Heart right ventricle (tissue), 16 donors: Measurements from ENCODE around the gene PPFIA1. TPM values are rescaled to one million over a fixed set of nuclear protein-coding genes. Genes with fewer than 3 reads are reported as not detected.
A peak's percentile ranks its signal among the peaks of the same experiment; 100 is the strongest.

Source experiments
- ATAC-seq, 8 donors: fragments of 200-7000 bp; cut with Tn5 transposase; one replicate each; pipeline ENCODE4 v1.9.1; 2020; ENCODE audit warnings: mild to moderate bottlenecking in 8 of 8, moderate library complexity in 8 of 8, moderate number of reproducible peaks in 1 of 8
- DNase-seq, 2 donors: peaks; one replicate each; pipeline ENCODE4 v3.0.0-alpha.2; 2020
- H3K27ac ChIP-seq, 10 donors: fragments of 200-600 bp; sonication (generic) in 2 of 10; one replicate each; pipeline versions ENCODE4 v1.5.0 to v1.8.0; 2020 to 2022; ENCODE audit warnings: mild to moderate bottlenecking in 3 of 10
- H3K27me3 ChIP-seq, 7 donors: fragments of 200-600 bp; one replicate each; pipeline ENCODE4 v1.8.0; 2021 to 2022; ENCODE audit warnings: mild to moderate bottlenecking in 2 of 7
- H3K36me3 ChIP-seq, 9 donors: fragments of 200-600 bp; sonication (generic) in 1 of 9; one replicate each; pipeline versions ENCODE4 v1.5.0 to v1.8.0; 2020 to 2022; ENCODE audit warnings: mild to moderate bottlenecking in 2 of 9
- H3K4me1 ChIP-seq, 9 donors: fragments of 200-600 bp; sonication (generic) in 1 of 9; one replicate each; pipeline versions ENCODE4 v1.5.0 to v1.8.0; 2020 to 2022; ENCODE audit warnings: mild to moderate bottlenecking in 4 of 9
- H3K4me3 ChIP-seq, 10 donors: fragments of 200-600 bp; sonication (generic) in 2 of 10; one replicate each; pipeline versions ENCODE4 v1.5.0 to v1.8.0; 2020 to 2022; ENCODE audit warnings: mild to moderate bottlenecking in 7 of 10, moderate library complexity in 2 of 10
- H3K9me3 ChIP-seq, 11 donors: fragments of 200-600 bp in 10 of 11; sonication (generic) in 2 of 11; one replicate each; pipeline versions ENCODE4 v1.5.0 to v1.8.0; 2013 to 2022; ENCODE audit warnings: mild to moderate bottlenecking in 2 of 11, control low read depth in 1 of 11, moderate library complexity in 1 of 11
- WGBS, 2 donors: extraction: QIAGEN DNeasy Blood & Tissue Kit; methylation state at CpG; one replicate each; pipeline ENCODE4 v1.1.7; 2013; ENCODE audit warnings: inconsistent platforms in 1 of 2; 5-methylcytosine and 5-hydroxymethylcytosine counted together
- intact Hi-C, 10 donors: fragments of 100-400 bp; cut with DNase I; formaldehyde crosslinking; loops; one replicate each; pipeline versions ENCODE4 v1.11.1 to v1.14.2; 2022
- polyA plus RNA-seq, 2 donors: library from polyadenylated mRNA; stranded (reverse); fragments of 200-250 nt; gene quantifications; one replicate each; pipeline ENCODE4 v1.2.3, GENCODE V29; 2013
- total RNA-seq, 10 donors: library from RNA; stranded (reverse); fragmentation: NEBNext Ultra II Directional in 3 of 10; extraction: Animal tissue kit (Norgen Biotek cat#: 25700) in 3 of 10; gene quantifications; one replicate each; pipeline versions ENCODE4 v1.2.1 to v1.2.4, GENCODE V29; 2021 to 2023
- TF ChIP-seq, protein P1 (sequence below), 9 donors: fragments of 200-600 bp; sonication (generic) in 2 of 9; IDR thresholded peaks; one replicate each; pipeline versions ENCODE4 v1.5.0 to v1.8.0; 2021 to 2022; ENCODE audit warnings: antibody characterized with exemption in 9 of 9, mild to moderate bottlenecking in 5 of 9, moderate library complexity in 1 of 9
- donor health status: Arrhythmogenic right ventricular cardiomyopathy.
- donor health status: ischemic (EF 13 %, LVEDD 7.1; RV severe dilation, severe dysfunction).
- donor health status: healthy with polysubstance abuse.
- donor health status: DM: no; HTN: yes; CAD: no.
- donor health status: DM: no; HTN: no; CAD: no.
- donor health status: ischemic (EF 25% LVEDD 6.9; RV normal size, moderate dysfunction).
- donor health status: ischemic (EF 25% LVEDD 5.7; RV mildly dilated, moderate dysfunction).
- donor health status: healthy.
- donor health status: DM: yes; HTN: yes; CAD: no.
- donor health status: Ischemic cardiomyopathy.
- donor health status: ischemic (EF 35%, LVEDD 5.7; RV mildly dilated, moderate dysfunction).
- donor health status: nonischemic (EF 11% LVEDD 7.7; RV severe dilation, severe dysfunction).
- donor health status: DM: yes; HTN: yes; CAD: no.
- donor health status: PGD.
- donor health status: ischemic (EF 29% LVEDD 5.4; RV normal size, mild dysfunction).
- donor health status: nonischemic (EF 23%, LVEDD 6.1; RV moderate dilation, normal function).

The PPFIA1 gene
- total and polyA plus RNA-seq, 12 donors = 14.0 to 57.2 (median 39.0) TPM

DNA sequence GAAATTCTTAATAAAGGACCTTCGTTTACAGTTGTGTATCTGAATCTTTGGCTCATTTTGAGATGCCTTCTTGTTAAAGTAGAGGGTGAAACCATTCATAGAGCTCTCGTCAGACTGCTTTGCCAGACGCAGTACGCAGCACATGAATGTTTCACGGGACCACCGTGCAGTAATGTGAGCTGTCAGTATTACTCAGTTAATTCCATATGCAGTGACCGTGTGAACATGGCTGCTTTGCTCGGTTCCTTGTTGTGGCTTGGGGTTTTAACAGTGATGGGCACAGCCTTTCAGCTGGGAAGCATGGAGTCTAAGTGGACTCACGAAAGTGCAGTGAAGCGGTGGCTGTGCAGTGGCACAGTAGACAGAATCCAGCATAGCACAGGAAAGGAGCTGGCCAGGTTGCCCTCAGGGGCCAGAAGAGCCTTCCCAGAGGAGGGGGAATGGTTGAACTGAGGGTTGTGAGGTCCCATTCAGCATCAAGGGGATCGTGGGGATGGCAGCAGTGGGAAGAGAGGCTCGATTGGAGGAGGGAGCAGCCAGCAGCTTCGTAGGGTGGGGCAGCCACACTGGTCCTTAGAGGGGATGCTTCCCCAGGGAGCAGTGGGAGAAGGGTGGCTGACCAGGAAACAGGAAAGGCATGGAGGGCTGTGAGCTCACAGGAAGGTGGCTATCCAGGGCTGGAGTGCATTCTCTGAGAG is 31.4 kb downstream of the PPFIA1 start:
- no peak for DNase-seq

DNA sequence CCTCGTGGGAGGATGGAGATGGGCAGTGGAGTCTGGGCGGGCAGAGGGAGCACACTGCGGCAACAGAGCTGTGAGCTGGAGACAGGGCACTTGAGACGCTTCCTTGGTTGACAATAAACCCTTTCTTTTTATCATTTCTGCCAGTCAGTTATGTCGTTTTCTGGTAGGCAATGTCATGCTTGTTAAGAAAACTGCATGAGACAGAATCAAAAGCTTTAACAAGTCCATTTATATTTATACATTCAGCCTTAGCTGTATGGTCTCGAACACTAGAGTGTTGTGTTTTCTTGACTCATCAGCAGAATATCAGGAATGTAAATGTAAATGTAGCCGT is 31.9 kb downstream of the PPFIA1 start:
- Histone ChIP-seq H3K27me3 (no peaks in the 10 kb centered on the region), H3K27ac (peak overlapping the region in 1 of 10 donors; percentile 7), H3K9me3 (no peaks in the 10 kb centered on the region), H3K4me3 (no peak overlapping the region), H3K36me3 (peaks cover 0 to 34% (median 0%) of the 10 kb centered on the region in 9 donors), H3K4me1 (peaks cover 0 to 32% (median 8%) of the 10 kb centered on the region in 9 donors)
- TF ChIP-seq, protein P1, sequence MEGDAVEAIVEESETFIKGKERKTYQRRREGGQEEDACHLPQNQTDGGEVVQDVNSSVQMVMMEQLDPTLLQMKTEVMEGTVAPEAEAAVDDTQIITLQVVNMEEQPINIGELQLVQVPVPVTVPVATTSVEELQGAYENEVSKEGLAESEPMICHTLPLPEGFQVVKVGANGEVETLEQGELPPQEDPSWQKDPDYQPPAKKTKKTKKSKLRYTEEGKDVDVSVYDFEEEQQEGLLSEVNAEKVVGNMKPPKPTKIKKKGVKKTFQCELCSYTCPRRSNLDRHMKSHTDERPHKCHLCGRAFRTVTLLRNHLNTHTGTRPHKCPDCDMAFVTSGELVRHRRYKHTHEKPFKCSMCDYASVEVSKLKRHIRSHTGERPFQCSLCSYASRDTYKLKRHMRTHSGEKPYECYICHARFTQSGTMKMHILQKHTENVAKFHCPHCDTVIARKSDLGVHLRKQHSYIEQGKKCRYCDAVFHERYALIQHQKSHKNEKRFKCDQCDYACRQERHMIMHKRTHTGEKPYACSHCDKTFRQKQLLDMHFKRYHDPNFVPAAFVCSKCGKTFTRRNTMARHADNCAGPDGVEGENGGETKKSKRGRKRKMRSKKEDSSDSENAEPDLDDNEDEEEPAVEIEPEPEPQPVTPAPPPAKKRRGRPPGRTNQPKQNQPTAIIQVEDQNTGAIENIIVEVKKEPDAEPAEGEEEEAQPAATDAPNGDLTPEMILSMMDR (IDR thresholded peaks at IDR 0.05) = no peak
- ATAC-seq (no peak), DNase-seq (no peak)
- intact Hi-C loops = no loop called here
- WGBS, 2 donors = 77% methylated on average over 7 of the region's 7 CpGs

More for the DNA sequence above, 31.4 kb downstream of the PPFIA1 start:
- peaks cover 0 to 34% (median 0%) of the 10 kb centered on the region in 9 donors for H3K36me3 ChIP-seq
- peak in 3 of 8 donors; percentile 21 to 38 (median 24) for ATAC-seq
- H3K9me3 ChIP-seq = no peaks in the 10 kb centered on the region
- TF ChIP-seq, protein P1 (IDR thresholded peaks at IDR 0.05) = no peak
- H3K27ac ChIP-seq = peak overlapping the region in 1 of 10 donors; percentile 7
- WGBS, 2 donors = 88 to 90% methylated on average over 13 of the region's 13 CpGs
- H3K4me3 ChIP-seq = no peak overlapping the region
- peaks cover 0 to 27% (median 5%) of the 10 kb centered on the region in 9 donors for H3K4me1 ChIP-seq
- H3K27me3 ChIP-seq = no peaks in the 10 kb centered on the region
- intact Hi-C loops = no loop called here

- Histone ChIP-seq H3K4me1 (peaks cover 0 to 38% (median 9%) of the 10 kb centered on the region in 9 donors), H3K27me3 (no peaks in the 10 kb centered on the region), H3K36me3 (peaks cover 0 to 34% (median 0%) of the 10 kb centered on the region in 9 donors), H3K4me3 (no peak overlapping the region), H3K27ac (no peak overlapping the region), H3K9me3 (no peaks in the 10 kb centered on the region)
- intact Hi-C loops = no loop called here
- ATAC-seq (peak in 2 of 8 donors; percentile 16 to 76), DNase-seq (no peak)
- TF ChIP-seq, protein P1 (IDR thresholded peaks at IDR 0.05) = no peak
- WGBS, 2 donors = 73 to 77% methylated on average over 13 of the region's 13 CpGs
These were observed 32.6 kb downstream of the PPFIA1 start for GRCh38 chr11:70303070-70303469.

DNA sequence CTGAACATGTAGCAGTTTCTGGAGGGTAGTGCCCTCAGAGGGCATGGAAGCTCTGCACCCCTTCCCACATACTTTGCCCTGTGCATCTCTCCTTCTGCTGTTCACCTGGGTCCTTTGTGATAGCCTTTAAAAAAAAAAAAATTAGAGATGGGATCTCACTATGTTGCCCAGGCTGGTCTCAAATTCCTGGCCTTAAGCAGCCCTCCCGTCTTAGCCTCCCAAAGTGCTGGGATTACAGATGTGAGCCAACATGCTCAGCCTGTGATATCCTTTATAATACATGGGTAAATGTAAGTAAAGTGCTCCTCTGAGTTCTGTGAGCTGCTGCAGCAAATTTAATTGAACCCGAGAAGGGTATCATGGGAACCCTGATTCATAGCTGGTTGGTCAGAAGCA is 33.7 kb downstream of the PPFIA1 start:
- intact Hi-C loops = no loop called here
- no peak for ATAC-seq
- DNase-seq = no peak
- H3K27ac ChIP-seq = no peak overlapping the region
- TF ChIP-seq, protein P1 (IDR thresholded peaks at IDR 0.05) = no peak
- H3K4me1 ChIP-seq = peaks cover 0 to 38% (median 9%) of the 10 kb centered on the region in 9 donors
- H3K36me3 ChIP-seq = peaks cover 0 to 22% (median 0%) of the 10 kb centered on the region in 9 donors
- WGBS, 2 donors = 87 to 92% methylated on average over 2 of the region's 2 CpGs
- H3K9me3 ChIP-seq = no peaks in the 10 kb centered on the region
- H3K27me3 ChIP-seq = no peaks in the 10 kb centered on the region
- H3K4me3 ChIP-seq = no peak overlapping the region
